GM12878 (cell line): ENCODE results near the gene DLST. TPM values are rescaled to one million over a fixed set of nuclear protein-coding genes. Genes with fewer than 3 reads are reported as not detected.

ENCODE experiments used
- ATAC-seq: fragments of 200-7000 bp; cut with Tn5 transposase; 3 replicates; pipeline ENCODE4 v1.9.1; 2020; ENCODE audit warnings: mild to moderate bottlenecking, moderate library complexity
- BruUV-seq: library from RNA; stranded (reverse); fragments of 400-500 nt; replicated peaks from 2 replicates; lab custom pipeline; 2021; lab: Mats Ljungman, UMichigan
- CTCF ChIA-PET: fragments of 300-600 bp; sonication (Branson Sonifier 250); formaldehyde crosslinking; extraction: SDS; loops from one replicate; lab custom pipeline; 2021; ENCODE audit warnings: inconsistent platforms; lab: Yijun Ruan, JAX
- POLR2A ChIA-PET: fragments of 350-600 bp; formaldehyde crosslinking; extraction: SDS; loops from one replicate; lab custom pipeline; 2021; ENCODE audit warnings: inconsistent platforms; lab: Charles Lee
- RAD21 ChIA-PET: fragments of 300-600 bp; sonication (Branson Sonifier 250); formaldehyde crosslinking; loops from one replicate; lab custom pipeline; 2023; ENCODE audit warnings: antibody characterized with exemption; ENCODE audit not compliant: unreplicated experiment; lab: Charles Lee
- SMC1A ChIA-PET: fragments of 300-600 bp; sonication (Branson Sonifier 250); formaldehyde crosslinking; loops from one replicate; lab custom pipeline; 2023; ENCODE audit not compliant: unreplicated experiment, uncharacterized antibody; lab: Charles Lee
- DNase-seq: peaks from one replicate; pipeline ENCODE4 v3.0.0-alpha.2; 2011; ENCODE audit warnings: low read depth, low spot score
- FAIRE-seq: peaks from 3 replicates; lab custom pipeline; 2011; peaks lifted over from hg19 to GRCh38; lab: Jason Lieb, UNC
- H2AFZ ChIP-seq: 2 replicates; pipeline ENCODE4 v1.6.0; 2011; ENCODE audit warnings: low read depth, low read length, control low read depth; ENCODE audit not compliant: control insufficient read depth
- H3K27ac ChIP-seq: 2 replicates; pipeline ENCODE4 v1.5.1; 2011; ENCODE audit warnings: control low read depth; ENCODE audit not compliant: control insufficient read depth, insufficient read depth
- H3K27me3 ChIP-seq, 2 experiments: replicated peaks in 1 of 2; 2 replicates each; pipeline versions ENCODE4 v1.6.0 to v1.6.1; 2011; ENCODE audit warnings: low read length in 1 of 2; ENCODE audit not compliant: control insufficient read depth in 2 of 2, insufficient read depth in 2 of 2
- H3K36me3 ChIP-seq, 2 experiments: 2 replicates each; pipeline ENCODE4 v1.5.1; 2011; ENCODE audit warnings: low read length in 1 of 2; ENCODE audit not compliant: control insufficient read depth in 2 of 2, insufficient read depth in 2 of 2
- H3K4me1 ChIP-seq: 2 replicates; pipeline ENCODE4 v1.6.1; 2011; ENCODE audit warnings: mild to moderate bottlenecking, low read length, moderate library complexity, mixed read lengths; ENCODE audit not compliant: control insufficient read depth, insufficient read depth
- H3K4me2 ChIP-seq: 2 replicates; pipeline ENCODE4 v1.6.0; 2011; ENCODE audit warnings: control low read depth; ENCODE audit not compliant: control insufficient read depth, insufficient read depth
- H3K4me3 ChIP-seq: fragments of 200-600 bp; sonication (generic); 2 replicates; pipeline ENCODE4 v1.5.1; 2016
- H3K79me2 ChIP-seq: 2 replicates; pipeline ENCODE4 v1.6.0; 2011; ENCODE audit warnings: low read length; ENCODE audit not compliant: control insufficient read depth, insufficient read depth
- H3K9ac ChIP-seq: 2 replicates; pipeline ENCODE4 v1.8.0; 2011; ENCODE audit warnings: low read length, control low read depth, mixed read lengths; ENCODE audit not compliant: control insufficient read depth, insufficient read depth
- H3K9me3 ChIP-seq: replicated peaks from 3 replicates; pipeline ENCODE4 v1.5.1; 2011; ENCODE audit warnings: mild to moderate bottlenecking, low read length; ENCODE audit not compliant: control insufficient read depth, insufficient read depth
- H4K20me1 ChIP-seq: 2 replicates; pipeline ENCODE4 v1.6.0; 2011; ENCODE audit not compliant: control insufficient read depth, insufficient read depth
- BACH1 ChIP-seq: fragments of 450-650 bp; IDR thresholded peaks from 2 replicates; pipeline ENCODE4 v1.6.1; 2017; ENCODE audit warnings: mild to moderate bottlenecking, borderline replicate concordance
- BHLHE40 ChIP-seq, 2 experiments: fragments of 450-650 bp in 1 of 2; IDR thresholded peaks; 2 replicates each; pipeline ENCODE4 v1.6.1; 2011 to 2017; ENCODE audit warnings: low read depth in 2 of 2, borderline replicate concordance in 1 of 2, improper control_type of control experiment in 1 of 2, low read length in 1 of 2, mild to moderate bottlenecking in 1 of 2
- BRCA1 ChIP-seq: IDR thresholded peaks from 2 replicates; pipeline ENCODE4 v1.6.1; 2011; ENCODE audit warnings: low read depth, low read length, improper control_type of control experiment
- GABPA ChIP-seq: IDR thresholded peaks from 2 replicates; pipeline ENCODE4 v1.6.1; 2014; ENCODE audit warnings: antibody characterized with exemption, low read depth, mild to moderate bottlenecking, inconsistent platforms
- IRF4 ChIP-seq: IDR thresholded peaks from 2 replicates; pipeline ENCODE4 v1.6.1; 2011; ENCODE audit warnings: low read depth, low read length
- MXI1 ChIP-seq: fragments of 150-350 bp; IDR thresholded peaks from 2 replicates; pipeline ENCODE4 v1.6.1; 2011; ENCODE audit warnings: low read depth, mild to moderate bottlenecking, inconsistent platforms, low read length, improper control_type of control experiment
- NR2C2 ChIP-seq: IDR thresholded peaks from 2 replicates; pipeline ENCODE4 v1.6.1; 2011; ENCODE audit warnings: borderline replicate concordance, low read depth; ENCODE audit not compliant: control insufficient read depth, insufficient read length
- RUNX3 ChIP-seq: IDR thresholded peaks from 2 replicates; pipeline ENCODE4 v1.6.1; 2012; ENCODE audit warnings: low read length, inconsistent platforms
- SMC3 ChIP-seq: IDR thresholded peaks from 2 replicates; pipeline ENCODE4 v1.6.1; 2011; ENCODE audit warnings: low read length, improper control_type of control experiment, borderline replicate concordance
- USF1 ChIP-seq: IDR thresholded peaks from 2 replicates; pipeline ENCODE4 v1.6.1; 2011; ENCODE audit warnings: borderline replicate concordance, low read depth, mild to moderate bottlenecking, moderate library complexity, mixed read lengths, low read length; ENCODE audit not compliant: insufficient read depth; ENCODE audit errors: extremely low read length
- ZZZ3 ChIP-seq: IDR thresholded peaks from 2 replicates; pipeline ENCODE4 v1.6.1; 2011; ENCODE audit warnings: low read depth; ENCODE audit not compliant: control insufficient read depth, insufficient read length
- WGBS: methylation state at CpG from one replicate; pipeline ENCODE4 v1.1.6; 2016; ENCODE audit warnings: low lambda C conversion rate; ENCODE audit not compliant: insufficient replicate concordance, insufficient coverage; ENCODE audit errors: missing lambda C conversion rate; 5-methylcytosine and 5-hydroxymethylcytosine counted together
- in situ Hi-C: fragments of 300-500 bp; cut with MboI; formaldehyde crosslinking; loops from 9 replicates; pipeline ENCODE4 v1.14.3; 2018; ENCODE audit warnings: mixed read lengths
- intact Hi-C: fragments of 100-400 bp; cut with micrococcal nuclease; formaldehyde crosslinking; loops from one replicate; pipeline ENCODE4 v1.14.2; 2022; ENCODE audit not compliant: unreplicated experiment
- polyA plus RNA-seq, 11 experiments: library from polyadenylated mRNA; depleted of rRNA in 4 of 11; unstranded in 6 of 11; stranded (reverse) in 5 of 11; fragments of >200 nt; fragmentation: Nextera tagmentation in 4 of 11; fragmentation: Illumina TruSeq in 1 of 11; extraction: Ambion mirVana in 4 of 11; extraction: Trizol in 1 of 11; gene quantifications; 1 replicate in 1 of 11; 2 replicates in 10 of 11; pipeline versions ENCODE4 v1.2.1 to v1.2.3, GENCODE V29; 2011 to 2016; ENCODE audit warnings: inconsistent platforms in 2 of 11, missing spikeins in 2 of 11, low read depth in 1 of 11
- total RNA-seq, 4 experiments: library from RNA; depleted of rRNA in 3 of 4; stranded (reverse); fragments of >200 nt in 3 of 4; fragmentation: Illumina TruSeq in 1 of 4; extraction: Trizol in 1 of 4; gene quantifications; 2 replicates each; pipeline versions ENCODE4 v1.2.1 to v1.2.3, GENCODE V29; 2013 to 2021
- TF ChIP-seq, protein P1 (sequence below): fragments of 450-650 bp; formaldehyde crosslinking; IDR thresholded peaks from 2 replicates; pipeline ENCODE4 v1.5.0; 2022; ENCODE audit warnings: mild to moderate bottlenecking, missing genetic modification characterization
- TF ChIP-seq, protein P2 (sequence below): fragments of 450-650 bp; formaldehyde crosslinking; IDR thresholded peaks from 2 replicates; pipeline ENCODE4 v1.4.0; 2020; ENCODE audit warnings: mild to moderate bottlenecking, moderate library complexity
- TF ChIP-seq, protein P3 (sequence below): IDR thresholded peaks from 2 replicates; pipeline ENCODE4 v1.6.1; 2012; ENCODE audit warnings: low read depth, low read length, improper control_type of control experiment

DLST gene
- total and polyA plus RNA-seq, 10 of the 15 experiments (the other 5 are each of a cell fraction or from before 2014, with no cell fraction given) = 2.9 to 141 (median 67.7) TPM

DNA sequence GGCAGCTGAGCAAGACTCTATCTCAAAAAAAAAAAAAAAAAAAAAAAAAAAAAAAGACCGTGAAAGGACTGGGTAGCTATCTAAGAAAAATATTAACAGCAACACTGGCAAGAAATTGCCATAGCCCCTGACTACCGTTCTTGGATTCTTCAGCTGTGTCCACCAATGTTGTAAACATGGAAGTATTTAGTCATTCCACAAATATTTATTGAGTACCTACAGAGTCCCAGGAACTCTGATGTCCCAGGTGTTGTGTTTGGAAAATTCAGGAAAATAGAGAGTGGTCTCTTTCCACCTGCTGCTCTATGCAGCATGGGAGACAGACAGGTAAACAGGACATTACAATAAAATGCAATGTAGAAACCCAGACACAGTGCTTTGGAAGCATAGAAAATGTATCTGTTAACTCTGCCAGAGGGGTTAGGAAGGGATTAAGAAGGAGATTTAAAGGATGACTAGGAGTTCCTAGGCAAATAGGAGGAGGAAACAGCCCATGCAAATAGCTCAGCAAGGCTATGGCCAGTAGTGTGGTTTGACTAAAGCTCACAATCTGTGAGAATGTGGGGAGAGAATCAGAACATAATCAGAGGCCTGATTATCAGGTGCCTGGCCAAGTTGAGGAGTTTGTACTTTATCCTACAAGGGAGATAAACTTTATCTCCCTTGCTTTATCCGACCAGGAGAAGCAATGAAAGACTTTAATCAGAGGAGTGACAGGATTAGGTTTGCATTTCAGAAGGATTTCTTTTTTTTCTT lies 2.1 kb upstream of the DLST start:
- intact Hi-C loops = loop anchor here (2.0 kb wide), 1 partner anchor 117 kb away; the partner anchor contains the start of gene YLPM1
- Histone ChIP-seq H3K9ac (no peak overlapping the region), H3K79me2 (peaks cover 30% of the 10 kb centered on the region), H3K4me2 (no peak overlapping the region), H4K20me1 (no peaks in the 10 kb centered on the region; the same call in 1 of the 2 replicates), H3K4me1 (peaks cover 18% of the 10 kb centered on the region), H2AFZ (no peak overlapping the region), H3K27ac (no peak overlapping the region), H3K9me3 (no peaks in the 10 kb centered on the region), H3K36me3 (no peaks in the 10 kb centered on the region), H3K4me3 (no peak overlapping the region), H3K27me3 (no peaks in the 10 kb centered on the region)
- FAIRE-seq = no peak
- ChIA-PET SMC1A (interaction anchor here (0.9 to 5.0 kb wide), 8 partner anchors 8 to 211 kb away, joined by 3 to 30 read pairs (median 7); no protein-coding TSS in a partner anchor), RAD21 (interaction anchor here (0.6 to 3.2 kb wide), 7 partner anchors 9 to 607 kb away, joined by 3 to 11 read pairs (median 3); no protein-coding TSS in a partner anchor), CTCF (interaction anchor here (0.9 to 20.7 kb wide), 7 partner anchors 13 to 209 kb away, joined by 3 to 289 read pairs (median 13); no protein-coding TSS in a partner anchor), POLR2A (interaction anchor here (0.6 to 0.8 kb wide), 7 partner anchors 8 to 1380 kb away, joined by 3 to 10 read pairs (median 3); no protein-coding TSS in a partner anchor)
- in situ Hi-C loops = no loop called here
- BruUV-seq = no TSS peak
- DNase-seq = no peak
- WGBS = 84% methylated on average over 3 of the region's 3 CpGs
- ATAC-seq = no peak
- TF ChIP-seq, protein P1, sequence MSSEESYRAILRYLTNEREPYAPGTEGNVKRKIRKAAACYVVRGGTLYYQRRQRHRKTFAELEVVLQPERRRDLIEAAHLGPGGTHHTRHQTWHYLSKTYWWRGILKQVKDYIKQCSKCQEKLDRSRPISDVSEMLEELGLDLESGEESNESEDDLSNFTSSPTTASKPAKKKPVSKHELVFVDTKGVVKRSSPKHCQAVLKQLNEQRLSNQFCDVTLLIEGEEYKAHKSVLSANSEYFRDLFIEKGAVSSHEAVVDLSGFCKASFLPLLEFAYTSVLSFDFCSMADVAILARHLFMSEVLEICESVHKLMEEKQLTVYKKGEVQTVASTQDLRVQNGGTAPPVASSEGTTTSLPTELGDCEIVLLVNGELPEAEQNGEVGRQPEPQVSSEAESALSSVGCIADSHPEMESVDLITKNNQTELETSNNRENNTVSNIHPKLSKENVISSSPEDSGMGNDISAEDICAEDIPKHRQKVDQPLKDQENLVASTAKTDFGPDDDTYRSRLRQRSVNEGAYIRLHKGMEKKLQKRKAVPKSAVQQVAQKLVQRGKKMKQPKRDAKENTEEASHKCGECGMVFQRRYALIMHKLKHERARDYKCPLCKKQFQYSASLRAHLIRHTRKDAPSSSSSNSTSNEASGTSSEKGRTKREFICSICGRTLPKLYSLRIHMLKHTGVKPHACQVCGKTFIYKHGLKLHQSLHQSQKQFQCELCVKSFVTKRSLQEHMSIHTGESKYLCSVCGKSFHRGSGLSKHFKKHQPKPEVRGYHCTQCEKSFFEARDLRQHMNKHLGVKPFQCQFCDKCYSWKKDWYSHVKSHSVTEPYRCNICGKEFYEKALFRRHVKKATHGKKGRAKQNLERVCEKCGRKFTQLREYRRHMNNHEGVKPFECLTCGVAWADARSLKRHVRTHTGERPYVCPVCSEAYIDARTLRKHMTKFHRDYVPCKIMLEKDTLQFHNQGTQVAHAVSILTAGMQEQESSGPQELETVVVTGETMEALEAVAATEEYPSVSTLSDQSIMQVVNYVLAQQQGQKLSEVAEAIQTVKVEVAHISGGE = no peak
- TF ChIP-seq, protein P2, sequence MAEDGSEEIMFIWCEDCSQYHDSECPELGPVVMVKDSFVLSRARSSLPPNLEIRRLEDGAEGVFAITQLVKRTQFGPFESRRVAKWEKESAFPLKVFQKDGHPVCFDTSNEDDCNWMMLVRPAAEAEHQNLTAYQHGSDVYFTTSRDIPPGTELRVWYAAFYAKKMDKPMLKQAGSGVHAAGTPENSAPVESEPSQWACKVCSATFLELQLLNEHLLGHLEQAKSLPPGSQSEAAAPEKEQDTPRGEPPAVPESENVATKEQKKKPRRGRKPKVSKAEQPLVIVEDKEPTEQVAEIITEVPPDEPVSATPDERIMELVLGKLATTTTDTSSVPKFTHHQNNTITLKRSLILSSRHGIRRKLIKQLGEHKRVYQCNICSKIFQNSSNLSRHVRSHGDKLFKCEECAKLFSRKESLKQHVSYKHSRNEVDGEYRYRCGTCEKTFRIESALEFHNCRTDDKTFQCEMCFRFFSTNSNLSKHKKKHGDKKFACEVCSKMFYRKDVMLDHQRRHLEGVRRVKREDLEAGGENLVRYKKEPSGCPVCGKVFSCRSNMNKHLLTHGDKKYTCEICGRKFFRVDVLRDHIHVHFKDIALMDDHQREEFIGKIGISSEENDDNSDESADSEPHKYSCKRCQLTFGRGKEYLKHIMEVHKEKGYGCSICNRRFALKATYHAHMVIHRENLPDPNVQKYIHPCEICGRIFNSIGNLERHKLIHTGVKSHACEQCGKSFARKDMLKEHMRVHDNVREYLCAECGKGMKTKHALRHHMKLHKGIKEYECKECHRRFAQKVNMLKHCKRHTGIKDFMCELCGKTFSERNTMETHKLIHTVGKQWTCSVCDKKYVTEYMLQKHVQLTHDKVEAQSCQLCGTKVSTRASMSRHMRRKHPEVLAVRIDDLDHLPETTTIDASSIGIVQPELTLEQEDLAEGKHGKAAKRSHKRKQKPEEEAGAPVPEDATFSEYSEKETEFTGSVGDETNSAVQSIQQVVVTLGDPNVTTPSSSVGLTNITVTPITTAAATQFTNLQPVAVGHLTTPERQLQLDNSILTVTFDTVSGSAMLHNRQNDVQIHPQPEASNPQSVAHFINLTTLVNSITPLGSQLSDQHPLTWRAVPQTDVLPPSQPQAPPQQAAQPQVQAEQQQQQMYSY (CRISPR knock-in tag) = no peak
- TF ChIP-seq GABPA = no peak
- TF ChIP-seq BACH1 = no peak
- TF ChIP-seq BHLHE40 (IDR thresholded peaks at IDR 0.05; ENCODE audit: borderline replicate concordance in 1 of 2, low read depth in 2 of 2, low read length in 1 of 2) = no peak
- TF ChIP-seq IRF4 = no peak
- no peak for TF ChIP-seq ZZZ3
- no peak for TF ChIP-seq SMC3
- TF ChIP-seq, protein P3, sequence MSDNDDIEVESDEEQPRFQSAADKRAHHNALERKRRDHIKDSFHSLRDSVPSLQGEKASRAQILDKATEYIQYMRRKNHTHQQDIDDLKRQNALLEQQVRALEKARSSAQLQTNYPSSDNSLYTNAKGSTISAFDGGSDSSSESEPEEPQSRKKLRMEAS = no peak
- no peak for TF ChIP-seq MXI1
- TF ChIP-seq BRCA1 = no peak
- no peak for TF ChIP-seq RUNX3
- TF ChIP-seq NR2C2 = no peak
- TF ChIP-seq USF1 = no peak
